ENCODE results near the gene NDUFS1. TPM values are rescaled to one million over a fixed set of nuclear protein-coding genes. Genes with fewer than 3 reads are reported as not detected.
A peak's percentile ranks its signal among the peaks of the same experiment; 100 is the strongest.
"Not testable (repeated sequence)": the region's sequence is repeated elsewhere in the genome, so short reads cannot be mapped to it uniquely, and the experiment has no call there.

The NDUFS1 gene
- total and polyA plus RNA-seq, 2 donors: 20.8 to 61.1 TPM

DNA sequence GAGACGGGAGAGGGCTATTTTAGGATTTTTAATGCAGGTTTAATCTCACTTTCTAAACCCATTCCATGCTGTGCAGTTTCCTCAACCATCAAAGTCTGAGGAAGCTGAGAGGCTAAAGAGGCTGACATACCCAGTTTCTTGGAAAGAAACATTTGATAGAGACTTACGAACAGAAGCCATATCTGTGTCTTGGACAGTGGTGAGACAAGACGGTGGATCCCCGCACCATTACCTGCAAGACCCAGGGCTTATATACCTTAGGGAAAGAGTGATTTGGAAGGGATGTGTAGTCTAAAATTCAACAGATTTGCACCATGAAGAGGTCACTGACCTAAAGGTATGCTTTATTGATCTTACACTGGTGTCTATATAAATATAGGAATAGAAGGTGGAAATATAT is 13.9 kb upstream of the NDUFS1 start:
- Histone ChIP-seq H3K4me1 (ENCODE audit: control insufficient read depth in 2 of 2, insufficient read depth in 2 of 2, low read length in 2 of 2) (no peaks in the 10 kb centered on the region), H3K36me3 (ENCODE audit: control insufficient read depth in 2 of 2, insufficient read depth in 2 of 2, low read length in 1 of 2) (no peaks in the 10 kb centered on the region), H3K27ac (ENCODE audit: low read depth in 1 of 2, low read length in 1 of 2) (no peak overlapping the region), H3K27me3 (ENCODE audit: control insufficient read depth in 2 of 2, insufficient read depth in 1 of 2, low read length in 1 of 2) (no peaks in the 10 kb centered on the region), H3K4me3 (ENCODE audit: low read length in 2 of 2) (no peak overlapping the region), H3K9me3 (ENCODE audit: control insufficient read depth in 2 of 2, insufficient read depth in 1 of 2, low read length in 1 of 2) (no peaks in the 10 kb centered on the region)
- no peak for DNase-seq (ENCODE audit: low read depth in 6 of 9, low spot score in 9 of 9)
- WGBS: 97% methylated on average over 4 of the region's 4 CpGs

DNA sequence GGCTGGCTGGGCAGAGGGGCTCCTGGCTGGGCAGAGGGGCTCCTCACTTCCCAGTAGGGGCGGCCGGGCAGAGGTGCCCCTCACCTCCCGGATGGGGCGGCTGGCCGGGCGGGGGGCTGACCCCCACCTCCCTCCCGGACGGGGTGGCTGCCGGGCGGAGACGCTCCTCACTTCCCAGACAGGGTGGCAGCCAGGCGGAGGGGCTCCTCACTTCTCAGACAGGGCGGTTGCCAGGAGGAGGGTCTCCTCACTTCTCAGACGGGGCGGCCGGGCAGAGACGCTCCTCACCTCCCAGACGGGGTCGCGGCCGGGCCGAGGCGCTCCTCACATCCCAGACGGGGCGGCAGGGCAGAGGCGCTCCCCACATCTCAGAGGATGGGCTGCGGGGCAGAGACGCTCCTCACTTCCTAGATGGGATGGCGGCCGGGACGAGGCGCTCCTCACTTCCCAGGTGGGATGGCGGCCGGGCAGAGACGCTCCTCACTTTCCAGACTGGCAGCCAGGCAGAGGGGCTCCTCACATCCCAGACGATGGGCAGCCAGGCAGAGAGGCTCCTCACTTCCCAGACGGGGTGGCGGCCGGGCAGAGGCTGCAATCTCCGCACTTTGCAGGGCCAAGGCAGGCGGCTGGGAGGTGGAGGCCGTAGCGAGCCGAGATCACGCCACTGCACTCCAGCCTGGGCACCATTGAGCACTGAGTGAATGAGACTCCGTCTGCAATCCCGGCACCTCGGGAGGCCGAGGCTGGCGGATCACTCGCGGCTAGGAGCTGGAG is 12.6 kb upstream of the NDUFS1 start:
- WGBS: 99% methylated on average over 36 of the region's 52 CpGs
- not testable (repeated sequence) for H3K36me3 ChIP-seq (ENCODE audit: control insufficient read depth in 2 of 2, insufficient read depth in 2 of 2, low read length in 1 of 2); H3K4me1 ChIP-seq (ENCODE audit: control insufficient read depth in 2 of 2, insufficient read depth in 2 of 2, low read length in 2 of 2); H3K4me3 ChIP-seq (ENCODE audit: low read length in 2 of 2); H3K9me3 ChIP-seq (ENCODE audit: control insufficient read depth in 2 of 2, insufficient read depth in 1 of 2, low read length in 1 of 2); H3K27me3 ChIP-seq (ENCODE audit: control insufficient read depth in 2 of 2, insufficient read depth in 1 of 2, low read length in 1 of 2); DNase-seq (ENCODE audit: low read depth in 6 of 9, low spot score in 9 of 9); H3K27ac ChIP-seq (ENCODE audit: low read depth in 1 of 2, low read length in 1 of 2)

DNA sequence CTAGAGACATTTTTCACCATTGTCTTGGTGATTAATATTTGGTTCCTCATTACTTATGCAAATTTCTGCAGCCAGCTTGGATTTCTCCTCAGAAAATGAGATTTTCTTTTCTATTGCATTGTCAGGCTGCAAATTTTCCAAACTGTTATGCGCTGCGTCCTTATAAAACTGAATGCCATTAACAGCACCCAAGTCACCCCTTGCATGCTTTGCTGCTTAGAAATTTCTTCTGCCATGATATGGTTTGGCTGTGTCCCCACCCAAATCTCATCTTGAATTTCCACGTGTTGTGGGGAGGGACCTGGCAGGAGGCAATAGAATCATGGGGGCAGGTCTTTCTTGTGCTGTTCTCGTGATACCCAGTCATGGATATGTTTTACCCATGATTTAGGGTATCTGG is 9.0 kb upstream of the NDUFS1 start:
- peaks cover 5 to 17% of the 10 kb centered on the region in 2 donors for H3K36me3 ChIP-seq (ENCODE audit: control insufficient read depth in 2 of 2, insufficient read depth in 2 of 2, low read length in 1 of 2)
- H3K27ac ChIP-seq (ENCODE audit: low read depth in 1 of 2, low read length in 1 of 2); H3K4me3 ChIP-seq (ENCODE audit: low read length in 2 of 2); H3K27me3 ChIP-seq (ENCODE audit: control insufficient read depth in 2 of 2, insufficient read depth in 1 of 2, low read length in 1 of 2); DNase-seq (ENCODE audit: low read depth in 6 of 9, low spot score in 9 of 9); H3K9me3 ChIP-seq (ENCODE audit: control insufficient read depth in 2 of 2, insufficient read depth in 1 of 2, low read length in 1 of 2); H3K4me1 ChIP-seq (ENCODE audit: control insufficient read depth in 2 of 2, insufficient read depth in 2 of 2, low read length in 2 of 2): not testable (repeated sequence)
- WGBS: 98% methylated on average over 4 of the region's 4 CpGs

DNA sequence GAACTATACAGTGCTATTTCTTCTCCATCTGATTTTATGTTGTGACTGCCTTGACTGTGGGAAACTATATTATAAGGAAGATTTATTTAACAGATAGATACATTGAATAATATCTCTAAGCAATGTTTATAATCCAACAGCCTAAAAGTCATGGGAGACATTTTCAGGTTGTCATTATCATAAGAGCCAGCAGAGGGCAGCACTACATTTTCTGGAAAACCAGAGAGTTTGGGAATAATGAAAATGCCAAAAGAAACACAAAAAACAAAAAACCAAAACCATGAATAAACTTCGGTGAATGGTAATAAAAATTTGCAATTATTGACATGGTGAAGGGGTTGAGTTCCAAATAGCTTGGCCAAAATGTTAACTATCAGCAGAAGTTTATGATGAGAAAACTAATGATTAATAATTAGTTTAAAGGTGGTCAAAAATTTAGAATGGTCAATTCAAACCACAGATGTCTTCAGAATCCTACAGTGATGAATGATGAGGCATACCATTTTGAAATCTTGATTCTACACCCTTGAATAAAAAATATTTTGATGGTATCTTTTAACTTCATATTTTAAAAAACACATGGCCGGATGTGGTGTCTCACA is 5.1 kb upstream of the NDUFS1 start:
- Histone ChIP-seq H3K9me3 (ENCODE audit: control insufficient read depth in 2 of 2, insufficient read depth in 1 of 2, low read length in 1 of 2) (no peaks in the 10 kb centered on the region), H3K4me3 (ENCODE audit: low read length in 2 of 2) (no peak overlapping the region), H3K36me3 (ENCODE audit: control insufficient read depth in 2 of 2, insufficient read depth in 2 of 2, low read length in 1 of 2) (peaks cover 6 to 43% of the 10 kb centered on the region in 2 donors), H3K27ac (ENCODE audit: low read depth in 1 of 2, low read length in 1 of 2) (no peak overlapping the region), H3K4me1 (ENCODE audit: control insufficient read depth in 2 of 2, insufficient read depth in 2 of 2, low read length in 2 of 2) (peaks cover 8 to 9% of the 10 kb centered on the region in 2 donors), H3K27me3 (ENCODE audit: control insufficient read depth in 2 of 2, insufficient read depth in 1 of 2, low read length in 1 of 2) (no peaks in the 10 kb centered on the region)
- DNase-seq (ENCODE audit: low read depth in 6 of 9, low spot score in 9 of 9): peak in 5 of 9 donors; percentile 3 to 48 (median 21)
- 83% methylated on average over 2 of the region's 2 CpGs for WGBS

DNA sequence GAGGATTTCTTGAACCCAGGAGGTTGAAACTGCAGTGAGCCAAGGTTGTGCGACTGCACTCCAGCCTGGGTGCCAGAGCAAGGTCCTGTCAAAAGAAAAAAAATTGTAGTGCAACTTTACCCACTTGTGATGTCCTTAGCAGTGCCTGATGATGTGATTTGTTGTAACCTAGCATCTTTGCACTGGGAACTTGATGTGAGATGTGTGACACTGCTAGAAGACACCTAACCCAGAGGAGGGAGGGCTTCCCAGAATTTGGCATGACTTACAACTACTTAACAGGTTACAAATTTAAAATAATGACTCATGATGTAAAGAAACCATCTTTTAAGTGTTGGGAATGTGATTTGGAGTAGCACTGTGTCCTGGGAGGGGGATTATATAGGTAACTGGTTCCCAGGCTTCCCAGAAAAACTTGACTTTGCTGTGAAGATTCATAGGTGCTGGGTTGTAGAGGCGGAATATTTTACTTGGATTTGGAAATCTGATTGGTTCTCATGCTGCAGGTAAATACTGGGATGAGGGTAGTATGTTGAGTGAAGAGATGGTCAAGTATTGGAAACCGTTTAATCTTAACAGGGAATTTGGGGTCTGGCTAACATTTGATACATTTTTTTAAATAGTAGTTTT is 4.1 kb upstream of the NDUFS1 start:
- no peak for DNase-seq (ENCODE audit: low read depth in 6 of 9, low spot score in 9 of 9)
- WGBS: 98% methylated on average over 3 of the region's 3 CpGs
- Histone ChIP-seq H3K27me3 (ENCODE audit: control insufficient read depth in 2 of 2, insufficient read depth in 1 of 2, low read length in 1 of 2) (no peaks in the 10 kb centered on the region), H3K27ac (ENCODE audit: low read depth in 1 of 2, low read length in 1 of 2) (no peak overlapping the region), H3K9me3 (ENCODE audit: control insufficient read depth in 2 of 2, insufficient read depth in 1 of 2, low read length in 1 of 2) (no peaks in the 10 kb centered on the region), H3K4me1 (ENCODE audit: control insufficient read depth in 2 of 2, insufficient read depth in 2 of 2, low read length in 2 of 2) (peaks cover 8 to 9% of the 10 kb centered on the region in 2 donors), H3K36me3 (ENCODE audit: control insufficient read depth in 2 of 2, insufficient read depth in 2 of 2, low read length in 1 of 2) (peaks cover 6 to 43% of the 10 kb centered on the region in 2 donors), H3K4me3 (ENCODE audit: low read length in 2 of 2) (no peak overlapping the region)

DNA sequence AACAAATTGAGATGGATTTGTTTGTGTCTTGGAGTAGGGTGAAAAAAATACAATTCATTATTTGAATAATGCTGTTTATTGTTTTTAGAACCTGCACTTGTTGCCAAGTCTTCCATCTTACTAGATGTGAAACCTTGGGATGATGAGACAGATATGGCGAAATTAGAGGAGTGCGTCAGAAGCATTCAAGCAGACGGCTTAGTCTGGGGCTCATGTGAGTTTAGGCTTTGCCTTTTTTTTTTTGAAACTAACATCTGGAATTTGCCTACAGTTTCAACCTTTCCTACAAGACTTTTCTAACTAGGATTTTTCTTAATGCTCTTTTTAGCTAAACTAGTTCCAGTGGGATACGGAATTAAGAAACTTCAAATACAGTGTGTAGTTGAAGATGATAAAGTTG is 3.2 kb upstream of the NDUFS1 start:
- not testable (repeated sequence) for H3K9me3 ChIP-seq (ENCODE audit: control insufficient read depth in 2 of 2, insufficient read depth in 1 of 2, low read length in 1 of 2); H3K27me3 ChIP-seq (ENCODE audit: control insufficient read depth in 2 of 2, insufficient read depth in 1 of 2, low read length in 1 of 2); DNase-seq (ENCODE audit: low read depth in 6 of 9, low spot score in 9 of 9); H3K27ac ChIP-seq (ENCODE audit: low read depth in 1 of 2, low read length in 1 of 2); H3K4me3 ChIP-seq (ENCODE audit: low read length in 2 of 2)
- Histone ChIP-seq H3K4me1 (ENCODE audit: control insufficient read depth in 2 of 2, insufficient read depth in 2 of 2, low read length in 2 of 2) (peaks cover 12 to 16% of the 10 kb centered on the region in 2 donors), H3K36me3 (ENCODE audit: control insufficient read depth in 2 of 2, insufficient read depth in 2 of 2, low read length in 1 of 2) (peaks cover 3 to 43% of the 10 kb centered on the region in 2 donors)
- 95% methylated on average over 4 of the region's 4 CpGs for WGBS

DNA sequence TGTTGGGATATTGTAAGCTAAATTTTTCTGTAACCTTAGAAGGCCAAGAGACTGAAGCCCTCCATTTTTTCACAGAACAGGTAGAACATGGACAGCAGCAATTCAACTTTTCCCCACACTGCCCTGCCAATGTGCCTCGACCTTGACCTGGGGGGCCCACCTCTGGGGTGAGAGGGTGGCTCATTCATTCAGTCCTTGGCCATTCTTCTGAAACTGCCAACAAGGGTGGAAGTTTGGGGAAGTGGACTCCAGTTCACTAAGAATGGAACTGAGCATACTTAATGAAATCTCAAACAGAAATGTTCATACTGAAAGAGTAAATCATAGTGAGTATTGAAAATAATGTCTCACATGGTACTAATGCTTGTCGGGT is 1.5 kb upstream of the NDUFS1 start:
- no peaks in the 10 kb centered on the region for H3K27me3 ChIP-seq (ENCODE audit: control insufficient read depth in 2 of 2, insufficient read depth in 1 of 2, low read length in 1 of 2)
- H3K4me1 ChIP-seq (ENCODE audit: control insufficient read depth in 2 of 2, insufficient read depth in 2 of 2, low read length in 2 of 2): peaks cover 12 to 16% of the 10 kb centered on the region in 2 donors
- H3K36me3 ChIP-seq (ENCODE audit: control insufficient read depth in 2 of 2, insufficient read depth in 2 of 2, low read length in 1 of 2): peaks cover 3 to 40% of the 10 kb centered on the region in 2 donors
- DNase-seq (ENCODE audit: low read depth in 6 of 9, low spot score in 9 of 9): no peak
- H3K9me3 ChIP-seq (ENCODE audit: control insufficient read depth in 2 of 2, insufficient read depth in 1 of 2, low read length in 1 of 2): no peaks in the 10 kb centered on the region
- peak overlapping the region; percentile 71 to 72 for H3K4me3 ChIP-seq (ENCODE audit: low read length in 2 of 2)
- peak overlapping the region in 1 of 2 donors; percentile 42 for H3K27ac ChIP-seq (ENCODE audit: low read depth in 1 of 2, low read length in 1 of 2)
- 64% methylated on average over 2 of the region's 2 CpGs for WGBS

DNA sequence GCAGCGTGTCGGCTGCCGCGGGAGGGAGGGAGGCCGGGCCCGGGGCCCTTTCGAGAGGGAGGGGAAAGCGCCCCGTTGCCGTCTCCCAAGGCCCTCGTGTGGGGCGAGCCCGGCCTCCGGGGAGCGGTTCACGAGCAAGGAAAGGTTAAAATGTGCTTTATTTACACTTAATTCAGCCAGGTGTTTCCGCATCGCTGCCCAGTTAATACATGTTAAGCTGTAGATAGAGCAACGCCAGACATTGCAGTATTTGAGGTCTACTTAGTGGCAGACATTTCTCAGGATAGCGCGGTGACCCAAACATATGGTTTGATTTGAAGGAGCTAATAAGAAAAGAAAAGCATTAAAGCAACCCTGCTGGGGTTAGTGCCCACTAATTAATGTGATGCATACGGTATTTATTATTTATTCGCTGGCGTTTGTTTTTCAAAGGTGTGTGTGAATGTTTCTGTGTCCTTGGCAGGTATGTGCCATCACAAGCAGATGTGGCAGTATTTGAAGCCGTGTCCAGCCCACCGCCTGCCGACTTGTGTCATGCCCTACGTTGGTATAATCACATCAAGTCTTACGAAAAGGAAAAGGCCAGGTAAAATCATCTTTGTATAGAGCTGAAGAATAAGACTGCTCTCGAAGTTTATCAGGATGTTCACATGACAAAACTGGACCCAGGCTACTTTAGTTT is 1.0 kb upstream of the NDUFS1 start:
- H3K9me3 ChIP-seq (ENCODE audit: control insufficient read depth in 2 of 2, insufficient read depth in 1 of 2, low read length in 1 of 2): no peaks in the 10 kb centered on the region
- WGBS: 8% methylated on average over 30 of the region's 30 CpGs
- H3K4me3 ChIP-seq (ENCODE audit: low read length in 2 of 2): peak overlapping the region; percentile 71 to 72
- no peaks in the 10 kb centered on the region for H3K27me3 ChIP-seq (ENCODE audit: control insufficient read depth in 2 of 2, insufficient read depth in 1 of 2, low read length in 1 of 2)
- H3K4me1 ChIP-seq (ENCODE audit: control insufficient read depth in 2 of 2, insufficient read depth in 2 of 2, low read length in 2 of 2): peaks cover 12 to 16% of the 10 kb centered on the region in 2 donors
- DNase-seq (ENCODE audit: low read depth in 6 of 9, low spot score in 9 of 9): peak in 2 of 9 donors; percentile 3 to 18
- peaks cover 3 to 40% of the 10 kb centered on the region in 2 donors for H3K36me3 ChIP-seq (ENCODE audit: control insufficient read depth in 2 of 2, insufficient read depth in 2 of 2, low read length in 1 of 2)
- H3K27ac ChIP-seq (ENCODE audit: low read depth in 1 of 2, low read length in 1 of 2): peak overlapping the region; percentile 92
